Esophagus muscularis mucosa (tissue), 4 donors: ENCODE results near the gene SSPN. TPM values are rescaled to one million over a fixed set of nuclear protein-coding genes. Genes with fewer than 3 reads are reported as not detected.

Experiments used
- DNase-seq: peaks from one replicate; pipeline ENCODE4 v3.0.0-alpha.2; 2017; ENCODE audit errors: extremely low spot score
- H3K27ac ChIP-seq, 4 donors: fragments of 200-600 bp; sonication (generic); replicated peaks in 1 of 4; 1 replicate in 3 of 4; 2 replicates in 1 of 4; pipeline ENCODE4 v1.5.1; 2016 to 2019; ENCODE audit warnings: mild to moderate bottlenecking in 1 of 4
- H3K27me3 ChIP-seq, 4 donors: fragments of 200-600 bp; sonication (generic); one replicate each; pipeline versions ENCODE4 v1.5.1 to v1.6.0; 2016 to 2019
- H3K36me3 ChIP-seq, 4 donors: fragments of 200-600 bp; sonication (generic); one replicate each; pipeline ENCODE4 v1.5.1; 2016 to 2019
- H3K4me1 ChIP-seq, 4 donors: fragments of 200-600 bp; sonication (generic); one replicate each; pipeline ENCODE4 v1.5.1; 2016 to 2019
- H3K4me3 ChIP-seq, 4 donors: fragments of 200-600 bp; sonication (generic); 1 replicate in 2 of 4; 2 replicates in 2 of 4; pipeline ENCODE4 v1.5.1; 2016 to 2019; ENCODE audit warnings: mild to moderate bottlenecking in 4 of 4, moderate library complexity in 1 of 4
- H3K9me3 ChIP-seq, 4 donors: fragments of 200-600 bp; sonication (generic); 1 replicate in 3 of 4; 2 replicates in 1 of 4; pipeline ENCODE4 v1.5.1; 2016 to 2019
- CTCF ChIP-seq, 3 experiments: fragments of 200-600 bp in 2 of 3; fragments of 450-650 bp in 1 of 3; sonication (generic) in 2 of 3; IDR thresholded peaks; one replicate each; pipeline ENCODE4 v1.5.1; 2017 to 2019; ENCODE audit warnings: antibody characterized with exemption in 3 of 3, mild to moderate bottlenecking in 2 of 3, moderate library complexity in 1 of 3
- EP300 ChIP-seq: sonication (generic); formaldehyde crosslinking; IDR thresholded peaks from one replicate; pipeline ENCODE4 v1.6.1; 2017; ENCODE audit warnings: antibody characterized with exemption
- POLR2A ChIP-seq: fragments of 450-650 bp; IDR thresholded peaks from one replicate; pipeline ENCODE4 v1.6.1; 2017; ENCODE audit warnings: antibody characterized with exemption, moderate library complexity, mild to moderate bottlenecking, low read depth
- POLR2AphosphoS5 ChIP-seq, 2 donors: sonication (generic); formaldehyde crosslinking; IDR thresholded peaks; one replicate each; pipeline ENCODE4 v1.6.1; 2017; ENCODE audit warnings: antibody characterized with exemption in 2 of 2
- WGBS: methylation state at CpG from one replicate; pipeline ENCODE4 v1.1.5; 2018; 5-methylcytosine and 5-hydroxymethylcytosine counted together
- intact Hi-C: fragments of 100-400 bp; cut with DNase I; formaldehyde crosslinking; loops from one replicate; pipeline ENCODE4 v1.15.1; 2023
- total RNA-seq, 4 donors: library from RNA; depleted of rRNA; stranded (reverse); fragments of >200 nt; gene quantifications; one replicate each; pipeline versions ENCODE4 v1.1.0 to v1.2.1, GENCODE V29; 2016

SSPN gene
- total RNA-seq, 4 donors from 2014 or later: 36.4 to 81.8 (median 64.9) TPM

- Histone ChIP-seq H3K4me1 (peaks cover 0 to 11% (median 8%) of the 10 kb centered on the region in 4 donors), H3K36me3 (no peaks in the 10 kb centered on the region), H3K27me3 (no peaks in the 10 kb centered on the region), H3K4me3 (no peak overlapping the region), H3K9me3 (no peaks in the 10 kb centered on the region), H3K27ac (no peak overlapping the region)
- peak; percentile 31 for DNase-seq
- 93% methylated on average over 1 of the region's 1 CpG for WGBS
- intact Hi-C loops: no loop called here
- TF ChIP-seq POLR2A: no peak
- no peak for TF ChIP-seq POLR2AphosphoS5 (IDR thresholded peaks at IDR 0.05)
- TF ChIP-seq CTCF (IDR thresholded peaks at IDR 0.05): no peak
- TF ChIP-seq EP300: no peak
These were observed 90.0 kb downstream of the SSPN start for GRCh38 chr12:26285401-26285800.

GRCh38 chr12:26286186-26286585 lies 90.8 kb downstream of the SSPN start:
- no peak overlapping the region for H3K27ac ChIP-seq
- DNase-seq: no peak
- intact Hi-C loops: no loop called here
- no peaks in the 10 kb centered on the region for H3K36me3 ChIP-seq
- H3K4me1 ChIP-seq: peaks cover 0 to 11% (median 8%) of the 10 kb centered on the region in 4 donors
- no peak for TF ChIP-seq EP300
- TF ChIP-seq CTCF (IDR thresholded peaks at IDR 0.05): no peak
- TF ChIP-seq POLR2AphosphoS5 (IDR thresholded peaks at IDR 0.05): no peak
- no peak for TF ChIP-seq POLR2A
- H3K27me3 ChIP-seq: no peaks in the 10 kb centered on the region
- 82% methylated on average over 6 of the region's 6 CpGs for WGBS
- H3K9me3 ChIP-seq: no peaks in the 10 kb centered on the region
- no peak overlapping the region for H3K4me3 ChIP-seq

GRCh38 chr12:26287671-26288381 lies 92.5 kb downstream of the SSPN start:
- TF ChIP-seq POLR2AphosphoS5 (IDR thresholded peaks at IDR 0.05) (peak in 1 of 2 donors; percentile 21), CTCF (IDR thresholded peaks at IDR 0.05) (no peak)
- H3K4me1 ChIP-seq: peaks cover 0 to 11% (median 8%) of the 10 kb centered on the region in 4 donors
- 72% methylated on average over 14 of the region's 14 CpGs for WGBS
- H3K4me3 ChIP-seq: no peak overlapping the region
- intact Hi-C loops: no loop called here
- no peak for DNase-seq
- peak overlapping the region in 2 of 4 donors; percentile 27 to 35 for H3K27ac ChIP-seq
- no peaks in the 10 kb centered on the region for H3K27me3 ChIP-seq
- no peaks in the 10 kb centered on the region for H3K36me3 ChIP-seq
- no peaks in the 10 kb centered on the region for H3K9me3 ChIP-seq

- Histone ChIP-seq H3K9me3 (no peaks in the 10 kb centered on the region), H3K4me1 (peaks cover 0 to 11% (median 8%) of the 10 kb centered on the region in 4 donors), H3K36me3 (no peaks in the 10 kb centered on the region), H3K27ac (no peak overlapping the region), H3K4me3 (no peak overlapping the region), H3K27me3 (no peaks in the 10 kb centered on the region)
- intact Hi-C loops: no loop called here
- 87% methylated on average over 2 of the region's 2 CpGs for WGBS
- TF ChIP-seq CTCF (IDR thresholded peaks at IDR 0.05): no peak
- TF ChIP-seq EP300: no peak
- TF ChIP-seq POLR2AphosphoS5 (IDR thresholded peaks at IDR 0.05): no peak
- no peak for TF ChIP-seq POLR2A
- DNase-seq: no peak
These were observed 95.2 kb downstream of the SSPN start for GRCh38 chr12:26290565-26290964.

GRCh38 chr12:26292596-26292995 lies 97.2 kb downstream of the SSPN start:
- no peak for DNase-seq
- Histone ChIP-seq H3K4me1 (peaks cover 0 to 9% (median 7%) of the 10 kb centered on the region in 4 donors), H3K9me3 (no peaks in the 10 kb centered on the region), H3K36me3 (no peaks in the 10 kb centered on the region), H3K4me3 (no peak overlapping the region), H3K27ac (no peak overlapping the region), H3K27me3 (no peaks in the 10 kb centered on the region)
- TF ChIP-seq CTCF (IDR thresholded peaks at IDR 0.05): no peak
- TF ChIP-seq EP300: no peak
- TF ChIP-seq POLR2AphosphoS5 (IDR thresholded peaks at IDR 0.05): no peak
- TF ChIP-seq POLR2A: no peak
- intact Hi-C loops: no loop called here
- 100% methylated on average over 1 of the region's 1 CpG for WGBS
